GM21723 (cell line): ENCODE measurements around the gene HAUS7.

Experiments
- ATAC-seq: cut with Tn5 transposase; IDR thresholded peaks from one replicate; pipeline ENCODE4 v1.9.1; 2021; ENCODE audit warnings: mild to moderate bottlenecking, moderate library complexity; ENCODE audit not compliant: unreplicated experiment

The HAUS7 gene

DNA sequence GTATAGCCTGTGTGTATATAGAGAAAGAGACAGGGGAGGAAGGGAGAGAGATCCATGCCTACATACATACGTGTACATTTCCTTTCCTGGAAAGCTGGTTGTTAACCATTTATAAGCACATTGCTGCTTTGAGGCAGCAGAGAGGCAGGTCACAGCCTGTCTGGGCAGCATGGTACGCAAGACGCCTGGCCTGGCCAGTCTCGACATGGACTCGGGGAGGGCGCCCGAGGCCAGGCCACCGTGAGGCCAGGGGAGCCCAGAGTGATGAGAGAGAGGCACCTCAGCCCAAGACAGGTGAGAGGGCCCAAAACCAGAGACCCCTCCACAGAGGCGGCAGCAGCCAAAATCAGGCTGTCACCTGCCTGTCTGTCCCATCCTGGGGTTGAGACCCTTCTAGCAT lies 28.4 kb downstream of the HAUS7 start:
- no peak for ATAC-seq

DNA sequence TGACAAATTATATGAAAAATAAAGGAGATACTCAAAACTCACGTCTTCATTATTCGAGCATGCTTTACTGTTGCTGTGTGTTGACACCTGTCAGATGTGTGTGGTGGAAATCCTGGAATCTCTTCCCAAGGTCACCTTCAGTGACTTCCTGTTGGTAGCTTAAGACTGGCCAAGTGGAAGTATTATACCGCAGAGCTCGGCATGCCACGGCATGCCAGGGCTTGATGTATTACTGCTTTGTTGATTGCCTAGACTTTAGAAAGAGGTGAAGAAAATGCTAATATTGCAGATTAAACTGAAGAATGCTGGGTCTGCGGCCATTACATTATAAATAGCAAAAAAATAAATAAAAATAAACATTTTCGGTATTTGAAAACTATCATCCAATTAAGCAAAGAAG lies 29.1 kb downstream of the HAUS7 start:
- ATAC-seq = no peak

GRCh38 chrX:153440556-153441135 lies 29.7 kb downstream of the HAUS7 start:
- ATAC-seq = no peak

- no peak for ATAC-seq
Observed at GRCh38 chrX:153439977-153440376, 30.4 kb downstream of the HAUS7 start.

GRCh38 chrX:153438532-153438931 lies 31.8 kb downstream of the HAUS7 start:
- no peak for ATAC-seq

DNA sequence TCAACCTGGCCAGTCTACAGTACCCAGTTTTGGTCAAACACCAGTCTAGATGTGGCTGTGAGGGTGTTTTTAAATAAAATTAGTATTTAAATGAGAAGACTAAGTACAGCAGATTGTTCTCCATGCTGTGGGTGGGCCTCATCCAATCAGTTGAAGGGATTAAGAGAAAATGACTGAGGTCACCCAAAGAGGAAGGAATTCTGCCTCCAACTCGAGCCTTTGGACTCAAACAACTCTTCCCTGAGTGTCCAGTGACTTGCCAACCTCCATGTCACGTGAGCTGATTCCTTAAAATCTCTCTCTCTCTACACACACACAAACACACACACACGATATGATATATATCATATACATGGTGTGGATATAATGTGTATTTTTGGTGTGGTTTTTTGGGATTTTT lies 34.5 kb downstream of the HAUS7 start:
- no peak for ATAC-seq

- no peak for ATAC-seq
Observed at GRCh38 chrX:153434801-153435200, 35.6 kb downstream of the HAUS7 start.

DNA sequence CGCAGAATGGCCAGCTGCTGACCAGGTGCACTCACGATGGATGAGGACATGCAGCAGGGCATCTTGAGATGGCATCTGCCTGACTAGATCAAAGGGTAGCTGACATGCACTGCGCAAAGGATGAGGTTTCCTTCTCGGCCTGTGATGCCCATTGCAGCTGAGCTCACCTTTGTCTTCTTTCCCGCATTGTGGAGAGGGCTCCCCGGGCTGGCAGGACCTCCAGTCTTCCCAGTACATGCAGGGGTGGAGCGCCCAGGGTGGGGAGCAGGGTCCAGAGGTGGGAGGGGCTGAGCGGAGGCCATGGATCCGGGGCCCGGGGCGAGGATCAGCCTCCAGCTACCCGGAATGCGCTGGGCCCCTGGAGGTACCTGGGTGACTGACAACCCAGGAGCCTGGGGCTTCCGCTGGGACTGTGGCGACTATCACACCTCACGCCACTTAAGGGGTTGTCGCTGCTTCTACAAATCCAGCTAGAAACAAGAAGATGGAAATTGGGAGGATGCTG lies 36.5 kb downstream of the HAUS7 start:
- no peak for ATAC-seq

DNA sequence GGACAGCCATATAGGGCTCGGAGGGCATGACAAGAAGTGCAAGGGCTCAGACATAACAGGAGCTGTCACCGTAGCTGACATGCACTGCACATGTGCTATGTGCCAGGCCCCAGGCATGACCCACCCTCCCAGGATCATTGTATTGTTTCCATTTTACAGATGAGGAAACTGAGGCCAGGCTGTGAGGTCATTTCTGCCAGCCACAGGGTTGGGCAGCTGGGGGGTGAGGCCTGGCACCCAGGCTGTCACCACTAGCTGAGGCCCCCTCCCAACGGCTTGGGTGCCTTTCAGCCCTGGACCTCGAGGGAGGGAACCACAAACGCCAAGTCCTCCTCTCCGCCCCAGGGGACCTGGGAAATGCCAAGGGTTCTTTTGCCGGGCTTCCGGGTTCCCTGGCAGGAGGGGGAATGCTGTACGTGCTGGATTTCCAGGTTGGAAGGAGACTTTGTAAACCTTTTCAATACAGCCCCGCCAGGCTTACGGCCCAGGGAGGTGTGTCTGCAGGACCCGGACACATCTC lies 37.2 kb downstream of the HAUS7 start:
- no peak for ATAC-seq

DNA sequence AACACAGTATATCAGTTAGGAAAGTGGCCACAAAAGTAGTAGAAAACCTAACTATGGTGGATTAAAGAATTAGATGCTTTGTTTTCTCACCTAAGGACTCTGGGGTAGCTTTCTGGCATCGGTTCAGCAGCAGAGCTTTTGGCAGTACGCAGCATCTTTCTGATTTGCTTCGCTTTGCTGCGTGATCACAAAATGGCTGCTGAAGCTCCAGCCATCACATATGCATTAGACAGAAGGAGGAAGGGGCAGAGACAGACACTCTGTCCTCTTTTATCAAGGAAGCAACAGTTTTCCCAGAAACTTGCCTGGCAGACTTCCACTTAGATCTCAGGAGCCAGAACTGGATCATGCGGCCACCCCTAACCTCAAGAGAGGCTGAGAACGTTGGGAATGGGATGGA lies 39.6 kb downstream of the HAUS7 start:
- no peak for ATAC-seq

GRCh38 chrX:153426204-153426603 lies 44.2 kb downstream of the HAUS7 start:
- no peak for ATAC-seq

DNA sequence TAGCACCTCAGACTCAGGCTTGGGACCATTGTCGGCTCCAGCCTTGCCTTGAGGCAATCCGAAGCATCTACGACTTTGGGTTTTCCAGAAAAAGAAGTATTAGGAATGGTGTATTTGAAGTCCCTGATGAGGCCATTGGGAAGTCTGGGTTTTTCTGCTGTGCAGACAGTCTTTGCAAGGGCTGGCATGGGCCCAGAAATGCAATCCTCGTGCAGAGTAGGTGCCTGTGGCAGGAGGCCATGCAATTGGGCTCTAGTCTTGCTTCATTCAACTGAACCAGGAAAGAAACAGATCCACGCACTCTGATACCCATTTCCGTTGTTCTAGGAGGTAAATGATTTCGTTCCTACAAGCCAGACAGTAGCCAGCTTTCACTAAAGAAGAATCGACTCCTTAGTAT lies 46.7 kb downstream of the HAUS7 start:
- ATAC-seq = no peak

DNA sequence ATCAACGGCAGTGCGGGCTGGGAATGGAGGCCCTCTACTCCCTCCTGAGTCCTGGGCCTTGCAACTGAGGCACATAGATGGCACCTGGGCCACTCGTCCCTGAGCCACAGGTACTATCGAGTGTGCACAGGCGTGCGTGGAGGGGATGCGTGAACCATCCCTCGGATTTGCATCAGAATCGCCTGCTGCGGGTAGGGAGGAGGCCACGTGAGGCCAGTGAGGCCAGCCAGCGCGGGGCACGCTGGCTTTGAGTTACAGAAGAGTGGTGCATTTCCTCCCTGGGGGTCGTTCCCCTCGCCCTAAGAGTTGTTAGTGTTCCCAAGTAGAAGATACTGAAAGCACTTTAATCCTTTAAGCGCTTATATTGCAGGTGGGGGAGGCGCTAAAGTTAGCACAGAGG lies 48.5 kb downstream of the HAUS7 start:
- no peak for ATAC-seq

DNA sequence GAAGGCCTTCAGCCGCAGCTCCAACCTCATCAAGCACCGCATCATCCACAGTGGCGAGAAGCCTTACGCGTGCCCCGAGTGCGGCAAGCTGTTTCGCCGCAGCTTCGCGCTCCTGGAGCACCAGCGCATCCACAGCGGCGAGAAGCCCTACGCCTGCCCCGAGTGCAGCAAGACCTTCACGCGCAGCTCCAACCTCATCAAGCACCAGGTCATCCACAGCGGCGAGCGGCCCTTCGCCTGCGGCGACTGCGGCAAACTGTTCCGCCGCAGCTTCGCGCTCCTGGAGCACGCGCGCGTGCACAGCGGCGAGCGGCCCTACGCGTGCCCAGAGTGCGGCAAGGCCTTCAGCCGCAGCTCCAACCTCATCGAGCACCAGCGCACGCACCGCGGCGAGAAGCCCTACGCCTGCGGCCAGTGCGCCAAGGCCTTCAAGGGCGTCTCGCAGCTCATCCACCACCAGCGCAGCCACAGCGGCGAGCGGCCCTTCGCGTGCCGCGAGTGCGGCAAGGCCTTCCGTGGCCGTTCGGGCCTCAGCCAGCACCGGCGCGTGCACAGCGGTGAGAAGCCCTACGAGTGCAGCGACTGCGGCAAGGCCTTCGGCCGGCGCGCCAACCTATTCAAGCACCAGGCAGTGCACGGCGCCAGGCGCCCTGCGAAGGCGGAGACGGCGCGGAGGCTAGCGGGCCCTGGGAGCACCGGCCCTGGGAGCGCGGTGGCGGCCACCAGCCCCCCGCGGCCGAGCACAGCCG lies 49.4 kb downstream of the HAUS7 start:
- no peak for ATAC-seq

- no peak for ATAC-seq
Observed at GRCh38 chrX:153417637-153418036, 52.7 kb downstream of the HAUS7 start.

GRCh38 chrX:153416781-153417450 lies 53.5 kb downstream of the HAUS7 start:
- no peak for ATAC-seq

DNA sequence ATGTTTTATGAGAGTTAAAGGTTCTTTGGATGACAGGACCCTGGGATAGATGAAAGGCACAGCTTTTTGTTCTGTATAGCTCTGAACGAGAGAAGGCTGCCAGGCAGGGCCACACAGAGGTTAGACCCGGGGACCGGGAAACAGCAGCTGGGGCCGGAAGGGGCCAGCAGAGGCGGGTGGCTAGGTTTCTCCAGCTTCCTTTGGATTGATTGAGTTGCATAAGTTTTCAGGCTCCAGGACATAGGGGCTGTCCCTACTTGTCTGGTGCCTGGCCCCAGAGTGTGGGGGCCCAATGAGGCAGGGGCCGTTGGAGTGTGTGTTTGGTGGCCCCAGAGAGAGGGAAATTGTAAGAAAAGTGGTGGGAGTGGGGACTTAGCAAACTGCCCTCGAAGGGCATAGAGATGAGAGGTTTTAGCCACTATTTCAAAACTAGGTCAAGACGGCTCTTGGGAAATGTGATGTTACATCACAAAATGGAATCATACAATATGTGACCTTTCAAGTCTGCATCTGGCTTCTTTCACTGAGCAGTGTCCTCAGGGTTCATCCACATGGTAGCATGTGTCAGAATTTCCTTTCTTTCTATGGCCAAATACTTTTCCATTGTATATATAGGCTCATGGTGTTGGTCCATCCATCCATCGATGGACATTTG lies 55.4 kb downstream of the HAUS7 start:
- ATAC-seq = no peak

GRCh38 chrX:153413731-153414130 lies 56.6 kb downstream of the HAUS7 start:
- no peak for ATAC-seq

- no peak for ATAC-seq
Observed at GRCh38 chrX:153412746-153413720, 57.3 kb downstream of the HAUS7 start.

DNA sequence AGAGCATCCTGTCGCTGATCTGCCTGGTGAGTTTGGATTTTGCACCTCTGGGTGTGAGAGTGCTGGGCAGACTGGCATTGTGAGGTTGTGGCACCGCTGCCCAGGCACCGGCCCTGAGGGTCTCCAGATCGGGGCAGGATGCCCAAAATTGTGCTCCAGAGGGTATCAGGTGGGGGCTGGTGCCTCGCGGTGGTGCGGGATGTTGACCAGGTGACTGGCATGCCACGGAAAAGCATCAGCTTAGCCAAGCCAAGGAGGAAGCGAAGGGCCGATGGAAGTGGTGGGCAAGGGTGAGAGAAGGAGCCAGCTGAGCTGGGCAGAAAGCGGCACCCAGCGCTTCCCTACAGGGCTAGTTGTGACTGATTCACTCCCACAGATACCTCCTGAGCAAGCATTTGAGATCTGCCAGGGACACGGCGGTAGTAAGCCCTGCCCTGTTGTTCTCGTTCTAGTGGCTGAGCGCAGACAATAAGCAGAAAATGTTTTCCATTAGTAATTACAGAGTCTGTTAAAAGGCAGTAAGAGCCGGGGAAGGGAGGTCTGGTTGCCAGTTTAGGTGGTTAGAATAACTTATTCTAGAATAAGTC lies 58.3 kb downstream of the HAUS7 start:
- ATAC-seq = no peak
